Measurements from ENCODE around the gene NPAS3. TPM values are rescaled to one million over a fixed set of nuclear protein-coding genes. Genes with fewer than 3 reads are reported as not detected.
A peak's percentile ranks its signal among the peaks of the same experiment; 100 is the strongest.

Gene NPAS3
- total RNA-seq, 1 experiment from 2014 or later: 15.6 TPM

DNA sequence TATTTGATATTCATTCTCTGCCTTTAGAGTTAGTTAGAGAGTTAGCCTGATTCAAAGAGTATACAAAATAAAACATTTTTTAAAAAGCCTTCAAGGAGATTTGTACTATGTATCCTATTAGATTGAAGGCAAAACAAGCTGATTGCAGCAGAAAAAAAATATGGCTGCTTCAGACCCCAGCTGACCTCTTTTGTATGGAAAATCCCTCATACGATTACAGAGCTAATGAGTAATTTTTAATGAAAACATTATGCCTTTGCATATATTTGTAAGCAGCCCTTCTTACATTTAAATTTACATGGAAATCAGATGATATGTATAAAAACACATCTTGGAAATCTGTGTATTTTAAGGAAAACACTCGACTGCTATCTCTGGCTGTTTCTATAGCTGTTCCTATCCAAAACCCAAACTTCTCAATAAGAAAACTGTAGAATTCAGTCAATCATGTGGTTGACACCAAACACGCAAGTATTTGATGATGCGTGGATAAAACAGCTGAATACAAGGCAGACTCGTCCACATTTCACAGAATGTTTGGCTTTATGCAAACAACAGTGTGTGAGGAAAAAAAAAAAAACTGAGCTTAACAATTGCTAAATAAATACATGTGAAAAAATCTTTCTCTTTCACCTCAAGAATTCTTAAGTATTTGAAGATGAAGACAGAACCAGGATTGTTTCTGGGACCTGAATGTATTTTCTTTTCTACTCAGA is 736.9 kb downstream of the NPAS3 start:
- no peak for DNase-seq (ENCODE audit: low spot score)
- no peaks in the 10 kb centered on the region for H3K9me3 ChIP-seq (ENCODE audit: low read depth, low read length, poor library complexity, severe bottlenecking)
- no peaks in the 10 kb centered on the region for H3K36me3 ChIP-seq (ENCODE audit: insufficient read depth, low read length, poor library complexity, severe bottlenecking)
- H3K27ac ChIP-seq (ENCODE audit: low read depth, low read length, poor library complexity, severe bottlenecking): no peak overlapping the region
- peaks cover 26% of the 10 kb centered on the region for H3K4me1 ChIP-seq (ENCODE audit: insufficient read depth, low read length, poor library complexity, severe bottlenecking)
- ChIA-PET POLR2A (ENCODE audit: low non-redundant PET) (no interaction called here), CTCF (interaction anchor here (0.5 to 1.3 kb wide), 3 partner anchors 72 to 117 kb away, joined by 4 to 5 read pairs (median 5); no protein-coding TSS in a partner anchor)
- TF ChIP-seq, protein P1, sequence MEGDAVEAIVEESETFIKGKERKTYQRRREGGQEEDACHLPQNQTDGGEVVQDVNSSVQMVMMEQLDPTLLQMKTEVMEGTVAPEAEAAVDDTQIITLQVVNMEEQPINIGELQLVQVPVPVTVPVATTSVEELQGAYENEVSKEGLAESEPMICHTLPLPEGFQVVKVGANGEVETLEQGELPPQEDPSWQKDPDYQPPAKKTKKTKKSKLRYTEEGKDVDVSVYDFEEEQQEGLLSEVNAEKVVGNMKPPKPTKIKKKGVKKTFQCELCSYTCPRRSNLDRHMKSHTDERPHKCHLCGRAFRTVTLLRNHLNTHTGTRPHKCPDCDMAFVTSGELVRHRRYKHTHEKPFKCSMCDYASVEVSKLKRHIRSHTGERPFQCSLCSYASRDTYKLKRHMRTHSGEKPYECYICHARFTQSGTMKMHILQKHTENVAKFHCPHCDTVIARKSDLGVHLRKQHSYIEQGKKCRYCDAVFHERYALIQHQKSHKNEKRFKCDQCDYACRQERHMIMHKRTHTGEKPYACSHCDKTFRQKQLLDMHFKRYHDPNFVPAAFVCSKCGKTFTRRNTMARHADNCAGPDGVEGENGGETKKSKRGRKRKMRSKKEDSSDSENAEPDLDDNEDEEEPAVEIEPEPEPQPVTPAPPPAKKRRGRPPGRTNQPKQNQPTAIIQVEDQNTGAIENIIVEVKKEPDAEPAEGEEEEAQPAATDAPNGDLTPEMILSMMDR (conservative IDR thresholded peaks at IDR 0.05; ENCODE audit: low read depth, low read length): no peak
- TF ChIP-seq EZH2 (IDR thresholded peaks at IDR 0.05; ENCODE audit: borderline replicate concordance, low read depth, low read length, poor library complexity, severe bottlenecking): no peak
- H3K27me3 ChIP-seq (replicated peaks; ENCODE audit: insufficient read depth, low read depth, low read length, poor library complexity): no peaks in the 10 kb centered on the region
- no TSS peak for BruUV-seq (replicated peaks)
- H3K4me3 ChIP-seq (ENCODE audit: low read depth, low read length, poor library complexity, severe bottlenecking): no peak overlapping the region
- intact Hi-C loops (cut with micrococcal nuclease; ENCODE audit: unreplicated experiment): loop anchor here (1.0 kb wide), 1 partner anchor 117 kb away; no protein-coding TSS in a partner anchor

DNA sequence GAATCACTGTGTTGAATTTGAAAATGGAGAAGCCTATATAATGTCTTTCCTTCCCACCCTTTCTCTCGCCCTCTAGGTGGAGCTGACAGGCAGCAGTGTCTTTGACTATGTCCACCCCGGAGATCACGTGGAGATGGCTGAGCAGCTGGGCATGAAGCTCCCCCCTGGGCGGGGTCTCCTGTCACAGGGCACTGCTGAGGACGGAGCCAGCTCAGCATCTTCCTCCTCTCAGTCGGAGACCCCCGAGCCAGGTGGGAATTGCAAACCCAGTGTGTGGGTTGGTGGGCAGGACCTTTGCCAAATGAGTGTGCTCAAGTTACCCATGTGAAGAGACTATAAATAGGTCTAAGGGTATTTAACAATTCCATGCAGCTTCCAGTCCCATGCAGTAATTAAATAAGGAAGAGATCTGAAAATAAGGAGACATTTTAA is 737.5 kb downstream of the NPAS3 start:
- H3K9me3 ChIP-seq (ENCODE audit: low read depth, low read length, poor library complexity, severe bottlenecking): no peaks in the 10 kb centered on the region
- no peaks in the 10 kb centered on the region for H3K27me3 ChIP-seq (replicated peaks; ENCODE audit: insufficient read depth, low read depth, low read length, poor library complexity)
- POLR2A ChIA-PET (ENCODE audit: low non-redundant PET): no interaction called here
- no peak for TF ChIP-seq EZH2 (IDR thresholded peaks at IDR 0.05; ENCODE audit: borderline replicate concordance, low read depth, low read length, poor library complexity, severe bottlenecking)
- TF ChIP-seq, protein P1 (conservative IDR thresholded peaks at IDR 0.05; ENCODE audit: low read depth, low read length): peak; percentile 71
- no peak overlapping the region for H3K4me3 ChIP-seq (ENCODE audit: low read depth, low read length, poor library complexity, severe bottlenecking)
- peak; percentile 74 for DNase-seq (ENCODE audit: low spot score)
- H3K4me1 ChIP-seq (ENCODE audit: insufficient read depth, low read length, poor library complexity, severe bottlenecking): peaks cover 27% of the 10 kb centered on the region
- H3K27ac ChIP-seq (ENCODE audit: low read depth, low read length, poor library complexity, severe bottlenecking): no peak overlapping the region
- intact Hi-C loops (cut with micrococcal nuclease; ENCODE audit: unreplicated experiment): loop anchor here (1.0 kb wide), 1 partner anchor 116 kb away; no protein-coding TSS in a partner anchor
- no TSS peak for BruUV-seq (replicated peaks)
- CTCF ChIA-PET: interaction anchor here (0.5 to 1.3 kb wide), 2 partner anchors 113 to 117 kb away, joined by 3 to 5 read pairs; no protein-coding TSS in a partner anchor
- H3K36me3 ChIP-seq (ENCODE audit: insufficient read depth, low read length, poor library complexity, severe bottlenecking): no peaks in the 10 kb centered on the region

DNA sequence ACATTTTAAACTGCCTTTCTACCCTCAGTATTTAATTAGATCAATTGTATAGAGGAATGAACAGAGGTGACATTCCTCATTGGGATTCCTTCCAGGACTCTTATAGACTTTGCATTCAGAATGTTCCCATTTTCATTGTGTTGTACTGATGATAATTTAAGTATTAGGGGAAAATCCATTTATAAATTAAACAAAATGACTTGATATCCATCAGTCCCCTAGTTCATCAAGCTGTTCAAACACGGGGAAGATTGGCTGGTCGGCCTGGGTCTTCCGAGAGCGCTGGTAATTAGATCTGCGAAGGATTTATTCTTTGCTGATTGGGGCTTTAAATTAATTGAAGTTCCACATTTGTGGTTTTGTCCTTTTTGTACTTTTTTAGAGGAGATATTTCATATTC is 738.2 kb downstream of the NPAS3 start:
- no peaks in the 10 kb centered on the region for H3K27me3 ChIP-seq (replicated peaks; ENCODE audit: insufficient read depth, low read depth, low read length, poor library complexity)
- no peak for TF ChIP-seq EZH2 (IDR thresholded peaks at IDR 0.05; ENCODE audit: borderline replicate concordance, low read depth, low read length, poor library complexity, severe bottlenecking)
- TF ChIP-seq, protein P1 (conservative IDR thresholded peaks at IDR 0.05; ENCODE audit: low read depth, low read length): no peak
- H3K4me3 ChIP-seq (ENCODE audit: low read depth, low read length, poor library complexity, severe bottlenecking): no peak overlapping the region
- peaks cover 27% of the 10 kb centered on the region for H3K4me1 ChIP-seq (ENCODE audit: insufficient read depth, low read length, poor library complexity, severe bottlenecking)
- intact Hi-C loops (cut with micrococcal nuclease; ENCODE audit: unreplicated experiment): loop anchor here (1.0 kb wide), 1 partner anchor 115 kb away; no protein-coding TSS in a partner anchor
- ChIA-PET POLR2A (ENCODE audit: low non-redundant PET) (no interaction called here), CTCF (no interaction called here)
- DNase-seq (ENCODE audit: low spot score): no peak
- H3K9me3 ChIP-seq (ENCODE audit: low read depth, low read length, poor library complexity, severe bottlenecking): no peaks in the 10 kb centered on the region
- H3K36me3 ChIP-seq (ENCODE audit: insufficient read depth, low read length, poor library complexity, severe bottlenecking): no peaks in the 10 kb centered on the region
- no peak overlapping the region for H3K27ac ChIP-seq (ENCODE audit: low read depth, low read length, poor library complexity, severe bottlenecking)
- BruUV-seq (replicated peaks): no TSS peak
